Fibroblast of lung (primary cell): ENCODE measurements around the gene IGLL1. TPM values are rescaled to one million over a fixed set of nuclear protein-coding genes. Genes with fewer than 3 reads are reported as not detected.

Source experiments
- DNase-seq, 2 donors: peaks; one replicate each; pipeline versions ENCODE4 v3.0.0 to v3.0.0-alpha.2; 2010; ENCODE audit warnings: low read depth in 2 of 2
- H2AFZ ChIP-seq: 2 replicates; pipeline ENCODE4 v1.5.1; 2012; ENCODE audit warnings: low read length, control low read depth, inconsistent platforms
- H3K27ac ChIP-seq: 2 replicates; pipeline ENCODE4 v1.5.1; 2011; ENCODE audit warnings: low read length, control low read depth; ENCODE audit not compliant: insufficient read depth
- H3K27me3 ChIP-seq: 2 replicates; pipeline ENCODE4 v1.5.1; 2011; ENCODE audit warnings: mild to moderate bottlenecking, low read length; ENCODE audit not compliant: control insufficient read depth, insufficient read depth
- H3K36me3 ChIP-seq: 2 replicates; pipeline ENCODE4 v1.5.1; 2011; ENCODE audit warnings: low read length; ENCODE audit not compliant: control insufficient read depth, insufficient read depth
- H3K4me1 ChIP-seq: 2 replicates; pipeline ENCODE4 v1.5.1; 2011; ENCODE audit warnings: low read length; ENCODE audit not compliant: control insufficient read depth, insufficient read depth; ENCODE audit errors: extremely low read depth
- H3K4me2 ChIP-seq: 2 replicates; pipeline ENCODE4 v1.5.1; 2011; ENCODE audit warnings: low read length, control low read depth; ENCODE audit not compliant: insufficient read depth; ENCODE audit errors: extremely low read depth
- H3K4me3 ChIP-seq, 4 experiments: fragments of 200-600 bp in 1 of 4; sonication (generic) in 1 of 4; replicated peaks in 1 of 4; 2 replicates each; pipeline ENCODE4 v1.5.1; 2011 to 2016; ENCODE audit warnings: low read length in 4 of 4, low read depth in 3 of 4, mild to moderate bottlenecking in 3 of 4, control low read depth in 2 of 4, inconsistent platforms in 1 of 4, mixed read lengths in 1 of 4; ENCODE audit not compliant: insufficient read depth in 1 of 4; ENCODE audit errors: control extremely low read depth in 1 of 4
- H3K79me2 ChIP-seq: 2 replicates; pipeline ENCODE4 v1.5.1; 2012; ENCODE audit warnings: mild to moderate bottlenecking, low read length, inconsistent platforms; ENCODE audit not compliant: control insufficient read depth, insufficient read depth
- H3K9ac ChIP-seq: 2 replicates; pipeline ENCODE4 v1.5.1; 2011; ENCODE audit warnings: mild to moderate bottlenecking, low read length, control low read depth; ENCODE audit not compliant: insufficient read depth
- H3K9me3 ChIP-seq: 2 replicates; pipeline ENCODE4 v1.5.1; 2012; ENCODE audit warnings: low read depth, low read length; ENCODE audit not compliant: control insufficient read depth, insufficient read depth
- H4K20me1 ChIP-seq: 2 replicates; pipeline ENCODE4 v1.5.1; 2011; ENCODE audit warnings: low read length; ENCODE audit not compliant: control insufficient read depth, insufficient read depth; ENCODE audit errors: extremely low read depth
- CTCF ChIP-seq, 2 donors: IDR thresholded peaks in 1 of 2; conservative IDR thresholded peaks in 1 of 2; 1 replicate in 1 of 2; 2 replicates in 1 of 2; pipeline ENCODE4 v1.5.1; 2011 to 2012; ENCODE audit warnings: low read length in 2 of 2, control low read depth in 1 of 2, inconsistent platforms in 1 of 2, low read depth in 1 of 2, mild to moderate bottlenecking in 1 of 2
- EZH2 ChIP-seq: IDR thresholded peaks from 2 replicates; pipeline ENCODE4 v1.5.1; 2012; ENCODE audit warnings: low read length, control low read depth, mild to moderate bottlenecking; ENCODE audit errors: missing control alignments
- polyA plus RNA-seq, 2 donors: library from polyadenylated mRNA; depleted of rRNA in 1 of 2; stranded (reverse) in 1 of 2; unstranded in 1 of 2; fragments of >200 nt; gene quantifications; 2 replicates each; pipeline ENCODE4 v1.2.1, GENCODE V29; 2011 to 2012; ENCODE audit warnings: missing spikeins in 1 of 2
- total RNA-seq: library from RNA; depleted of rRNA; stranded (reverse); fragments of >200 nt; gene quantifications from 2 replicates; pipeline ENCODE4 v1.2.1, GENCODE V29; 2014

The IGLL1 gene
- total and polyA plus RNA-seq, 2 donors (not counting 1 experiment from before 2014, with no cell fraction given): not detected

- Histone ChIP-seq H3K4me2 (no peak overlapping the region), H2AFZ (no peak overlapping the region), H3K4me3 (no peak overlapping the region), H3K4me1 (no peaks in the 10 kb centered on the region), H3K79me2 (no peaks in the 10 kb centered on the region), H4K20me1 (no peaks in the 10 kb centered on the region), H3K36me3 (no peaks in the 10 kb centered on the region), H3K9me3 (no peaks in the 10 kb centered on the region), H3K27me3 (no peaks in the 10 kb centered on the region), H3K9ac (no peak overlapping the region), H3K27ac (no peak overlapping the region)
- DNase-seq: no peak
- no peak for TF ChIP-seq CTCF (conservative IDR thresholded peaks at IDR 0.05 in 1 of 2, IDR thresholded peaks at IDR 0.05 in 1 of 2; ENCODE audit: low read depth in 1 of 2, low read length in 2 of 2)
- TF ChIP-seq EZH2: no peak
These were observed 810 bp downstream of the IGLL1 start for GRCh38 chr22:23579280-23579679.

- no peak for DNase-seq
- no peak overlapping the region for H3K4me2 ChIP-seq
- H3K27ac ChIP-seq: no peak overlapping the region
- no peaks in the 10 kb centered on the region for H3K4me1 ChIP-seq
- H3K79me2 ChIP-seq: no peaks in the 10 kb centered on the region
- H3K9ac ChIP-seq: no peak overlapping the region
- TF ChIP-seq EZH2 (no peak), CTCF (conservative IDR thresholded peaks at IDR 0.05 in 1 of 2, IDR thresholded peaks at IDR 0.05 in 1 of 2; ENCODE audit: low read depth in 1 of 2, low read length in 2 of 2) (no peak)
- H3K27me3 ChIP-seq: no peaks in the 10 kb centered on the region
- no peaks in the 10 kb centered on the region for H3K36me3 ChIP-seq
- no peaks in the 10 kb centered on the region for H4K20me1 ChIP-seq
- H3K4me3 ChIP-seq: no peak overlapping the region
- no peaks in the 10 kb centered on the region for H3K9me3 ChIP-seq
- no peak overlapping the region for H2AFZ ChIP-seq
These were observed 1.8 kb downstream of the IGLL1 start for GRCh38 chr22:23578306-23578705.

GRCh38 chr22:23576681-23577080, 3.4 kb downstream of the IGLL1 start:
- Histone ChIP-seq H3K9ac (no peak overlapping the region), H3K4me1 (no peaks in the 10 kb centered on the region), H3K27me3 (no peaks in the 10 kb centered on the region), H3K79me2 (no peaks in the 10 kb centered on the region), H4K20me1 (no peaks in the 10 kb centered on the region), H2AFZ (no peak overlapping the region), H3K36me3 (no peaks in the 10 kb centered on the region), H3K4me3 (no peak overlapping the region), H3K9me3 (no peaks in the 10 kb centered on the region), H3K27ac (no peak overlapping the region), H3K4me2 (no peak overlapping the region)
- no peak for DNase-seq
- TF ChIP-seq CTCF (conservative IDR thresholded peaks at IDR 0.05 in 1 of 2, IDR thresholded peaks at IDR 0.05 in 1 of 2; ENCODE audit: low read depth in 1 of 2, low read length in 2 of 2) (no peak), EZH2 (no peak)
